Aorta (tissue), 5 donors: ENCODE measurements around the gene NBPF12. TPM values are rescaled to one million over a fixed set of nuclear protein-coding genes. Genes with fewer than 3 reads are reported as not detected.
"Not testable (repeated sequence)": the region's sequence is repeated elsewhere in the genome, so short reads cannot be mapped to it uniquely, and the experiment has no call there.

ENCODE experiments used
- ATAC-seq: fragments of 200-7000 bp; cut with Tn5 transposase; one replicate; pipeline ENCODE4 v1.9.1; 2022; ENCODE audit warnings: moderate library complexity; ENCODE audit not compliant: low FRiP score
- DNase-seq, 2 donors: peaks; one replicate each; pipeline ENCODE4 v3.0.0-alpha.2; 2020
- H3K27ac ChIP-seq, 2 donors: one replicate each; pipeline ENCODE4 v1.5.1; 2013; ENCODE audit warnings: low read length in 2 of 2, mild to moderate bottlenecking in 2 of 2, moderate library complexity in 2 of 2, control low read depth in 1 of 2, inconsistent platforms in 1 of 2, low read depth in 1 of 2
- H3K27me3 ChIP-seq, 2 donors: one replicate each; pipeline ENCODE4 v1.6.1; 2013; ENCODE audit warnings: control low read depth in 1 of 2, low read length in 1 of 2, mild to moderate bottlenecking in 1 of 2, moderate library complexity in 1 of 2; ENCODE audit not compliant: insufficient read depth in 2 of 2, control insufficient read depth in 1 of 2
- H3K36me3 ChIP-seq, 2 donors: one replicate each; pipeline ENCODE4 v1.6.1; 2013; ENCODE audit warnings: control low read depth in 1 of 2, low read length in 1 of 2, mild to moderate bottlenecking in 1 of 2; ENCODE audit not compliant: insufficient read depth in 2 of 2, control insufficient read depth in 1 of 2
- H3K4me1 ChIP-seq, 2 donors: one replicate each; pipeline ENCODE4 v1.6.1; 2013; ENCODE audit warnings: low read length in 2 of 2, control low read depth in 1 of 2, mild to moderate bottlenecking in 1 of 2, moderate library complexity in 1 of 2; ENCODE audit not compliant: insufficient read depth in 2 of 2, control insufficient read depth in 1 of 2
- H3K4me3 ChIP-seq, 2 donors: one replicate each; pipeline ENCODE4 v1.5.1; 2013; ENCODE audit warnings: low read length in 2 of 2, control low read depth in 1 of 2, mild to moderate bottlenecking in 1 of 2
- H3K9me3 ChIP-seq: one replicate; pipeline ENCODE4 v1.6.1; 2013; ENCODE audit warnings: mild to moderate bottlenecking, low read length; ENCODE audit not compliant: control insufficient read depth
- WGBS, 2 donors: extraction: QIAGEN DNeasy Blood & Tissue Kit; methylation state at CpG; one replicate each; pipeline ENCODE4 v1.1.7; 2013; 5-methylcytosine and 5-hydroxymethylcytosine counted together
- intact Hi-C, 2 donors: fragments of 100-400 bp; cut with DNase I; formaldehyde crosslinking; loops; one replicate each; pipeline versions ENCODE4 v1.14.2 to v1.15.0; 2022
- long read RNA-seq, 2 donors: library from polyadenylated mRNA; unstranded; transcript quantifications; one replicate each; pipeline ENCODE4 v2.0.0, GENCODE V29; 2020 to 2021
- polyA plus RNA-seq, 2 donors: library from polyadenylated mRNA; stranded (reverse); fragments of 200-250 nt; gene quantifications; one replicate each; pipeline ENCODE4 v1.2.3, GENCODE V29; 2013
- total RNA-seq, 2 donors: library from RNA; stranded (reverse); fragmentation: NEBNext Ultra II Directional; extraction: Animal tissue kit (Norgen Biotek cat#: 25700); gene quantifications; one replicate each; pipeline ENCODE4 v1.2.1, GENCODE V29; 2021
- donor health status: healthy with polysubstance abuse.
- donor health status: Bipolar disorder and iron deficiency.
- donor health status: DM: no; HTN: no; CAD: no.
- donor health status: DM: no; HTN: no; CAD: no.
- donor health status: DM: yes; HTN: yes; CAD: no.

NBPF12 gene, protein sequence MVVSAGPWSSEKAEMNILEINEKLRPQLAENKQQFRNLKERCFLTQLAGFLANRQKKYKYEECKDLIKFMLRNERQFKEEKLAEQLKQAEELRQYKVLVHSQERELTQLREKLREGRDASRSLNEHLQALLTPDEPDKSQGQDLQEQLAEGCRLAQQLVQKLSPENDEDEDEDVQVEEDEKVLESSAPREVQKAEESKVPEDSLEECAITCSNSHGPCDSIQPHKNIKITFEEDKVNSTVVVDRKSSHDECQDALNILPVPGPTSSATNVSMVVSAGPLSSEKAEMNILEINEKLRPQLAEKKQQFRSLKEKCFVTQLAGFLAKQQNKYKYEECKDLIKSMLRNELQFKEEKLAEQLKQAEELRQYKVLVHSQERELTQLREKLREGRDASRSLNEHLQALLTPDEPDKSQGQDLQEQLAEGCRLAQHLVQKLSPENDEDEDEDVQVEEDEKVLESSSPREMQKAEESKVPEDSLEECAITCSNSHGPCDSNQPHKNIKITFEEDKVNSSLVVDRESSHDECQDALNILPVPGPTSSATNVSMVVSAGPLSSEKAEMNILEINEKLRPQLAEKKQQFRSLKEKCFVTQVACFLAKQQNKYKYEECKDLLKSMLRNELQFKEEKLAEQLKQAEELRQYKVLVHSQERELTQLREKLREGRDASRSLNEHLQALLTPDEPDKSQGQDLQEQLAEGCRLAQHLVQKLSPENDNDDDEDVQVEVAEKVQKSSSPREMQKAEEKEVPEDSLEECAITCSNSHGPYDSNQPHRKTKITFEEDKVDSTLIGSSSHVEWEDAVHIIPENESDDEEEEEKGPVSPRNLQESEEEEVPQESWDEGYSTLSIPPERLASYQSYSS (N-terminal part only)
- total RNA-seq = 10 to 100 TPM; 14.1 to 16.9 TPM
- polyA plus RNA-seq = 1 to 10 TPM; 3.4 to 7.7 TPM
- long read RNA-seq, donor 1, partial matches to known transcripts = 4 of 25 reads
- long read RNA-seq, donor 1, other reads (novel, unspliced or antisense) = 21 of 25 reads
- long read RNA-seq, donor 2, partial matches to known transcripts = 7 of 16 reads
- long read RNA-seq, donor 2, other reads (novel, unspliced or antisense) = 9 of 16 reads

GRCh38 chr1:146938242-146938902 lies at the start of gene NBPF12:
NBPF12 (plus strand) TSS chr1:146938324; CDS start chr1:146960144, 21,820 bp downstream.
- peak; percentile 97 for ATAC-seq
- peak; percentile 92 to 93 for DNase-seq
- peak within 1 kb of the TSS in 1 of 2 donors; percentile 20 for H3K27ac ChIP-seq
- H3K36me3 ChIP-seq, intact Hi-C loops, H3K27me3 ChIP-seq, H3K9me3 ChIP-seq, H3K4me1 ChIP-seq: not testable (repeated sequence)
- WGBS, 2 donors = 1% methylated on average over 40 to 58 of the region's 61 CpGs
- H3K4me3 ChIP-seq = peak within 1 kb of the TSS; percentile 33 to 88

- H3K36me3 ChIP-seq, DNase-seq, intact Hi-C loops, H3K27me3 ChIP-seq, H3K27ac ChIP-seq, H3K4me3 ChIP-seq, H3K9me3 ChIP-seq, H3K4me1 ChIP-seq: not testable (repeated sequence)
- peak; percentile 38 for ATAC-seq
- 43 to 78% methylated on average over 1 to 2 of the region's 4 CpGs for WGBS, 2 donors
These were observed 46.8 kb upstream of the NBPF12 start for GRCh38 chr1:146891355-146891754.

DNA sequence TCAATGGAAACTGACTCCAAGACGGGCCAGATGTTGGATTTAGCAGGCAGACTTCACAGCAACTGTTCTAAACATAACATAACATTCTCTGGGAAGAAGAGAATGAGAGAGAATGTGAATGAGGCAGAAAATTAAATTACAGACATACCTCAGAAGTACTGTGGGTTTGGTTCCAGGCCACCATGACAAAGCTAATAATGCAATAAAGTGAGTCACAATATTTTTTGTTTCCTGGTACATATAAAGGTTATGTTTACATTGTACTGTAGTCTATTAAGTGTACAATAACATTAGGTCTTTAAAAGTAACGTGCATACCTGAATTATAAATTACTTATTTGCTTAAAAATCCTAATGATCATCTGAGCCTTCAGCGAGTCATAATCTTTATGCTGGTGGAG lies 45.8 kb upstream of the NBPF12 start:
- H3K27ac ChIP-seq, H3K4me1 ChIP-seq, H3K9me3 ChIP-seq, H3K4me3 ChIP-seq, intact Hi-C loops, H3K27me3 ChIP-seq, H3K36me3 ChIP-seq, DNase-seq, ATAC-seq: not testable (repeated sequence)
- 70 to 89% methylated on average over 2 of the region's 3 CpGs for whole genome bisulfite sequencing, 2 donors

GRCh38 chr1:146907565-146908261 lies 30.4 kb upstream of the NBPF12 start:
- DNase-seq, H3K36me3 ChIP-seq, H3K4me3 ChIP-seq, ATAC-seq, H3K27me3 ChIP-seq, H3K4me1 ChIP-seq, H3K9me3 ChIP-seq, intact Hi-C loops, H3K27ac ChIP-seq: not testable (repeated sequence)
- WGBS, 2 donors = 80 to 83% methylated on average over 5 to 7 of the region's 8 CpGs

GRCh38 chr1:146912975-146913374 lies 25.1 kb upstream of the NBPF12 start:
- H3K27me3 ChIP-seq, H3K36me3 ChIP-seq, H3K4me3 ChIP-seq, intact Hi-C loops, ATAC-seq, H3K9me3 ChIP-seq, H3K27ac ChIP-seq, H3K4me1 ChIP-seq, DNase-seq: not testable (repeated sequence)
- 26 to 54% methylated on average over 3 of the region's 3 CpGs for WGBS, 2 donors

DNA sequence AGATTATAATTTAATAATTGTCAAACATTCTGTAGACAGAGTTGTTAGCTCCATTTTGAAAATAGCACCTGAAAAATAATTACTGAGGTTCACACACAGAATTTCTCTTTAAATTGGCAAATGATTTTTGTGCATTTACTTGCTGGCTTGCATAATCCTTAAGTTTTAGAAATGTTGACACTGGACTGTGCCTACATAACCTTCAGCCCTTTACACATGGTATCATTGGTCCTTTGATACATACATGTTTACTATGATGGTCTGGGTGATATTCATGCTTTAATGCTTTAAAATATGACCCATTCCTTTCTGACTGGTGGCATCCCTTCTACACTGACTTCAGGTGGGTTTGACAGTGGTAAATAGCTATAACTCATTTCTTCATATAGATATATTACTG lies 17.3 kb upstream of the NBPF12 start:
- H3K9me3 ChIP-seq, ATAC-seq, H3K4me1 ChIP-seq, H3K36me3 ChIP-seq, H3K27me3 ChIP-seq, H3K4me3 ChIP-seq, DNase-seq, H3K27ac ChIP-seq, intact Hi-C loops: not testable (repeated sequence)

DNA sequence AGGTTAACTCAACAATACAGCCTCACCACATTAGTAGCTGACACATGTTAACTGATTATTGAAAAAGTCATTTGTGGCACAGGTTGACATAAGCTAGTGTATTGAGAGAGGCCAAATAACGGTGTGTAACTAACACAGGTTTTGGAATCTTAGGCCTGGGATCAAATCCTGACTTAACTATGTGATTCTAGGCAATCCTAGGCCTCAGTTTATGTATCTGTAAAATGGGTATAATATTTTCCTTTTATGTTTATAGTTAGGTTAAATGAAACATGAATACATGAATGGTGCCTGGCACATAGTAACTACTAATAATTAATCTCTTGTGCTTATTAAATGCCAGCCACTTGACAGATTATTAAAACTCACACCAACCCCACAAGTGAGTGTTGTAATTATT lies 15.5 kb upstream of the NBPF12 start:
- ATAC-seq, H3K4me1 ChIP-seq, H3K4me3 ChIP-seq, H3K27me3 ChIP-seq, H3K36me3 ChIP-seq, DNase-seq, intact Hi-C loops, H3K9me3 ChIP-seq, H3K27ac ChIP-seq: not testable (repeated sequence)
- 91 to 95% methylated on average over 1 of the region's 1 CpG for WGBS, 2 donors

GRCh38 chr1:146924106-146924505 lies 14.0 kb upstream of the NBPF12 start:
- WGBS, 2 donors = 71 to 72% methylated on average over 2 of the region's 2 CpGs
- ATAC-seq, H3K4me3 ChIP-seq, H3K27me3 ChIP-seq, intact Hi-C loops, H3K36me3 ChIP-seq, H3K27ac ChIP-seq, H3K9me3 ChIP-seq, H3K4me1 ChIP-seq, DNase-seq: not testable (repeated sequence)
